HepG2 (cell line): ENCODE measurements around the gene LIME1. TPM values are rescaled to one million over a fixed set of nuclear protein-coding genes. Genes with fewer than 3 reads are reported as not detected.

Experiments
- ATAC-seq: fragments of 200-7000 bp; cut with Tn5 transposase; 3 replicates; pipeline ENCODE4 v1.9.1; 2020; ENCODE audit warnings: mild to moderate bottlenecking, moderate library complexity
- BruUV-seq: library from RNA; stranded (reverse); fragments of 400-500 nt; replicated peaks from 2 replicates; lab custom pipeline; 2021; lab: Mats Ljungman, UMichigan
- CTCF ChIA-PET: fragments of 300-600 bp; formaldehyde crosslinking; extraction: SDS; loops from one replicate; lab custom pipeline; 2021; ENCODE audit warnings: low total read pairs, inconsistent platforms, low intra/inter-chr PET ratio; lab: Yijun Ruan, JAX
- POLR2A ChIA-PET: fragments of 350-600 bp; sonication (Branson Sonifier 250); formaldehyde crosslinking; loops from one replicate; lab custom pipeline; 2020; ENCODE audit warnings: antibody characterized with exemption, inconsistent platforms; lab: Yijun Ruan, JAX
- DNase-seq: peaks from one replicate; pipeline ENCODE4 v3.0.0-alpha.2; 2015; ENCODE audit warnings: low spot score
- FAIRE-seq: peaks from 3 replicates; lab custom pipeline; 2011; peaks lifted over from hg19 to GRCh38; lab: Jason Lieb, UNC
- H2AFZ ChIP-seq: one replicate; pipeline ENCODE4 v1.6.1; 2011; ENCODE audit warnings: low read length, inconsistent platforms
- H3K27ac ChIP-seq: fragments of 300-600 bp; 3 replicates; pipeline ENCODE4 v1.8.0; 2011; ENCODE audit warnings: mixed run types, mild to moderate bottlenecking, mixed read lengths, low read length, inconsistent platforms; ENCODE audit not compliant: insufficient read depth; ENCODE audit errors: extremely low read length
- H3K27me3 ChIP-seq, 2 experiments: fragments of 200-600 bp in 1 of 2; 2 replicates in 1 of 2; 3 replicates in 1 of 2; pipeline versions ENCODE4 v1.6.0 to v1.8.0; 2011; ENCODE audit warnings: low read length in 2 of 2, mild to moderate bottlenecking in 2 of 2, moderate library complexity in 2 of 2, inconsistent platforms in 1 of 2; ENCODE audit not compliant: insufficient read depth in 2 of 2, control insufficient read depth in 1 of 2
- H3K36me3 ChIP-seq, 2 experiments: fragments of 200-600 bp in 1 of 2; replicated peaks in 1 of 2; 2 replicates in 1 of 2; 3 replicates in 1 of 2; pipeline versions ENCODE4 v1.5.1 to v1.8.0; 2011; ENCODE audit warnings: low read length in 2 of 2, inconsistent platforms in 1 of 2; ENCODE audit not compliant: insufficient read depth in 2 of 2, control insufficient read depth in 1 of 2
- H3K4me1 ChIP-seq: 2 replicates; pipeline ENCODE4 v1.5.1; 2012; ENCODE audit warnings: low read length, inconsistent platforms; ENCODE audit not compliant: insufficient read depth
- H3K4me2 ChIP-seq: 2 replicates; pipeline ENCODE4 v1.6.0; 2011; ENCODE audit warnings: low read depth, low read length, inconsistent platforms
- H3K4me3 ChIP-seq, 3 experiments: fragments of 200-600 bp in 1 of 3; sonication (generic), shearing (Covaris generic) in 1 of 3; replicated peaks in 1 of 3; 2 replicates each; pipeline ENCODE4 v1.5.1; 2011 to 2016; ENCODE audit warnings: low read length in 3 of 3, inconsistent platforms in 2 of 3, low read depth in 2 of 3, mild to moderate bottlenecking in 2 of 3, control low read depth in 1 of 3, mixed read lengths in 1 of 3; ENCODE audit not compliant: insufficient read depth in 1 of 3
- H3K79me2 ChIP-seq: one replicate; pipeline ENCODE4 v1.6.1; 2011; ENCODE audit warnings: low read length, inconsistent platforms; ENCODE audit not compliant: insufficient read depth
- H3K9ac ChIP-seq: 2 replicates; pipeline ENCODE4 v1.6.0; 2011; ENCODE audit warnings: mild to moderate bottlenecking, low read depth, low read length, inconsistent platforms; ENCODE audit not compliant: insufficient read depth
- H3K9me3 ChIP-seq: 2 replicates; pipeline ENCODE4 v1.5.1; 2012; ENCODE audit warnings: mild to moderate bottlenecking, low read length
- H4K20me1 ChIP-seq: 2 replicates; pipeline ENCODE4 v1.6.0; 2011; ENCODE audit warnings: inconsistent platforms, mild to moderate bottlenecking, low read length, moderate library complexity; ENCODE audit not compliant: insufficient read depth
- RCOR2 ChIP-seq: IDR thresholded peaks from 2 replicates; pipeline ENCODE4 v1.6.1; 2016; ENCODE audit warnings: missing biosample characterization, missing genetic modification reagents
- ZNF530 ChIP-seq: sonication (generic); formaldehyde crosslinking; IDR thresholded peaks from 2 replicates; pipeline ENCODE4 v1.5.0; 2020; ENCODE audit warnings: low read depth, mild to moderate bottlenecking, missing genetic modification reagents
- WGBS: methylation state at CpG from one replicate; pipeline ENCODE4 v1.1.6; 2017; ENCODE audit warnings: low lambda C conversion rate; 5-methylcytosine and 5-hydroxymethylcytosine counted together
- in situ Hi-C: cut with HindIII; loops from 2 replicates; pipeline ENCODE4 v1.10.0; 2017; ENCODE audit warnings: low pct_unique_long_range_greater_than_20kb; ENCODE audit not compliant: extremely low pct_ligation_motif_present
- intact Hi-C: fragments of 100-400 bp; cut with micrococcal nuclease; formaldehyde crosslinking; loops from one replicate; pipeline ENCODE4 v1.10.0; 2022; ENCODE audit not compliant: unreplicated experiment
- polyA plus RNA-seq, 8 experiments: library from polyadenylated mRNA; depleted of rRNA in 3 of 8; stranded (reverse) in 7 of 8; unstranded in 1 of 8; fragments of >200 nt; fragmentation: Illumina TruSeq in 4 of 8; extraction: Trizol in 4 of 8; gene quantifications; 2 replicates each; pipeline versions ENCODE4 v1.2.1 to v1.2.3, GENCODE V29; 2011 to 2016; ENCODE audit warnings: low read depth in 4 of 8, missing spikeins in 1 of 8, mixed read lengths in 1 of 8; ENCODE audit not compliant: insufficient read depth in 1 of 8
- total RNA-seq, 5 experiments: library from RNA; depleted of rRNA; stranded (reverse); fragments of >200 nt; fragmentation: Illumina TruSeq; extraction: Trizol; gene quantifications; 2 replicates each; pipeline ENCODE4 v1.2.3, GENCODE V29; 2016; ENCODE audit warnings: low read depth in 1 of 5
- TF ChIP-seq, protein P1 (sequence below): sonication (generic); formaldehyde crosslinking; IDR thresholded peaks from 2 replicates; pipeline ENCODE4 v1.8.0; 2023; ENCODE audit warnings: mild to moderate bottlenecking, missing genetic modification reagents
- TF ChIP-seq, protein P2 (sequence below): sonication (generic); formaldehyde crosslinking; IDR thresholded peaks from 2 replicates; pipeline ENCODE4 v1.9.0; 2021; ENCODE audit warnings: missing genetic modification reagents, mild to moderate bottlenecking, borderline replicate concordance
- TF ChIP-seq, protein P3 (sequence below): sonication (generic); formaldehyde crosslinking; IDR thresholded peaks from 2 replicates; pipeline ENCODE4 v1.5.0; 2020; ENCODE audit warnings: missing genetic modification reagents, mild to moderate bottlenecking, borderline replicate concordance

Gene LIME1
- total and polyA plus RNA-seq, 2 of the 13 experiments (the other 11 are each of a cell fraction or from before 2014, with no cell fraction given): 13.0 to 61.5 TPM

DNA sequence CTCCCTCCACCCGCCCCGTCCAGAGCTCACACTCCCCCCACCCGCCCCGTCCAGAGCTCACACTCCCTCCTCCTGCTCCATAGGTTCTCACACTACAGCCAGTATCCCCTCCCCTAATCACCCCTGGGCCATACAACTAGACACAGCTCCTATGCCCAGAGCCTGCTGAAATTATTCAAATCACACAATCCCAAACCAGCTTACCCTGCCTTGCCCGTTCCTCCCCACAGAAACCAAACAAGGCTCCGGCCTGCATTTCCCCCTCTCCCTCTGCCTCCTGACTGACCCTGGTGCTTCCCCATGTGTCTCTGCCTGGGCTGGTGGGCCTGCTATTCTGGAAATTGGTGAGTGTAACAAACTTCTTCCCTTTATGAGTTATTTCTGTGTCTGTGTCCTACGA, 21.7 kb downstream of the LIME1 start:
- TF ChIP-seq, protein P1, sequence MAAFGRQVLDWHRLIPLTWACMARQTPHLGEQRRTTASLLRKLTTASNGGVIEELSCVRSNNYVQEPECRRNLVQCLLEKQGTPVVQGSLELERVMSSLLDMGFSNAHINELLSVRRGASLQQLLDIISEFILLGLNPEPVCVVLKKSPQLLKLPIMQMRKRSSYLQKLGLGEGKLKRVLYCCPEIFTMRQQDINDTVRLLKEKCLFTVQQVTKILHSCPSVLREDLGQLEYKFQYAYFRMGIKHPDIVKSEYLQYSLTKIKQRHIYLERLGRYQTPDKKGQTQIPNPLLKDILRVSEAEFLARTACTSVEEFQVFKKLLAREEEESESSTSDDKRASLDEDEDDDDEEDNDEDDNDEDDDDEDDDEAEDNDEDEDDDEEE (CRISPR knock-in tag): no peak
- TF ChIP-seq ZNF530 (no peak), RCOR2 (CRISPR knock-in tag) (no peak)
- TF ChIP-seq, protein P2, sequence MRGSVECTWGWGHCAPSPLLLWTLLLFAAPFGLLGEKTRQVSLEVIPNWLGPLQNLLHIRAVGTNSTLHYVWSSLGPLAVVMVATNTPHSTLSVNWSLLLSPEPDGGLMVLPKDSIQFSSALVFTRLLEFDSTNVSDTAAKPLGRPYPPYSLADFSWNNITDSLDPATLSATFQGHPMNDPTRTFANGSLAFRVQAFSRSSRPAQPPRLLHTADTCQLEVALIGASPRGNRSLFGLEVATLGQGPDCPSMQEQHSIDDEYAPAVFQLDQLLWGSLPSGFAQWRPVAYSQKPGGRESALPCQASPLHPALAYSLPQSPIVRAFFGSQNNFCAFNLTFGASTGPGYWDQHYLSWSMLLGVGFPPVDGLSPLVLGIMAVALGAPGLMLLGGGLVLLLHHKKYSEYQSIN (CRISPR knock-in tag): no peak
- TF ChIP-seq, protein P3, sequence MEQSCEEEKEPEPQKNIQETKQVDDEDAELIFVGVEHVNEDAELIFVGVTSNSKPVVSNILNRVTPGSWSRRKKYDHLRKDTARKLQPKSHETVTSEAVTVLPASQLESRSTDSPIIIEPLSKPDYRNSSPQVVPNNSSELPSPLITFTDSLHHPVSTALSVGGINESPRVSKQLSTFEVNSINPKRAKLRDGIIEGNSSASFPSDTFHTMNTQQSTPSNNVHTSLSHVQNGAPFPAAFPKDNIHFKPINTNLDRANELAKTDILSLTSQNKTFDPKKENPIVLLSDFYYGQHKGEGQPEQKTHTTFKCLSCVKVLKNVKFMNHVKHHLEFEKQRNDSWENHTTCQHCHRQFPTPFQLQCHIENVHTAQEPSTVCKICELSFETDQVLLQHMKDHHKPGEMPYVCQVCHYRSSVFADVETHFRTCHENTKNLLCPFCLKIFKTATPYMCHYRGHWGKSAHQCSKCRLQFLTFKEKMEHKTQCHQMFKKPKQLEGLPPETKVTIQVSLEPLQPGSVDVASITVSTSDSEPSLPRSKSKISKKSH (CRISPR knock-in tag): no peak
- H4K20me1 ChIP-seq: no peaks in the 10 kb centered on the region
- no peak overlapping the region for H3K27ac ChIP-seq
- H3K9me3 ChIP-seq: no peaks in the 10 kb centered on the region
- no peak for DNase-seq
- no peak overlapping the region for H3K4me3 ChIP-seq
- 63% methylated on average over 7 of the region's 7 CpGs for WGBS
- ChIA-PET POLR2A (no interaction called here), CTCF (no interaction called here)
- intact Hi-C loops: no loop called here
- no peak for ATAC-seq
- no peaks in the 10 kb centered on the region for H3K36me3 ChIP-seq
- in situ Hi-C loops: no loop called here
- peaks cover 25% of the 10 kb centered on the region for H3K4me1 ChIP-seq
- H2AFZ ChIP-seq: no peak overlapping the region
- no peaks in the 10 kb centered on the region for H3K79me2 ChIP-seq
- H3K4me2 ChIP-seq: no peak overlapping the region
- FAIRE-seq: no peak
- no TSS peak for BruUV-seq
- peaks cover 0 to 3% of the 10 kb centered on the region in 2 experiments; a peak in 1 of 5 replicates for H3K27me3 ChIP-seq
- H3K9ac ChIP-seq: no peak overlapping the region
